SU-DHL-6 (cell line): ENCODE measurements around the gene RAB3C.

Experiments
- CTCF ChIP-seq: fragments of 200-600 bp; sonication (generic); IDR thresholded peaks from one replicate; pipeline ENCODE4 v1.5.1; 2017; ENCODE audit warnings: antibody characterized with exemption, mild to moderate bottlenecking, low read length, moderate library complexity; ENCODE audit not compliant: insufficient read depth, poor library complexity, severe bottlenecking
- EZH2phosphoT487 ChIP-seq: fragments of 200-600 bp; sonication (generic), shearing (Covaris generic); conservative IDR thresholded peaks from 2 replicates; pipeline ENCODE4 v1.6.1; 2018; ENCODE audit warnings: mild to moderate bottlenecking, antibody characterized with exemption, low read length, moderate library complexity, mixed read lengths

- no peak for TF ChIP-seq CTCF
- TF ChIP-seq EZH2phosphoT487: no peak
These were observed 203.2 kb downstream of the RAB3C start for GRCh38 chr5:58786035-58786434.
